ENCODE data around the gene LPCAT1.
"Not testable (repeated sequence)": the region's sequence is repeated elsewhere in the genome, so short reads cannot be mapped to it uniquely, and the experiment has no call there.

Gene LPCAT1

DNA sequence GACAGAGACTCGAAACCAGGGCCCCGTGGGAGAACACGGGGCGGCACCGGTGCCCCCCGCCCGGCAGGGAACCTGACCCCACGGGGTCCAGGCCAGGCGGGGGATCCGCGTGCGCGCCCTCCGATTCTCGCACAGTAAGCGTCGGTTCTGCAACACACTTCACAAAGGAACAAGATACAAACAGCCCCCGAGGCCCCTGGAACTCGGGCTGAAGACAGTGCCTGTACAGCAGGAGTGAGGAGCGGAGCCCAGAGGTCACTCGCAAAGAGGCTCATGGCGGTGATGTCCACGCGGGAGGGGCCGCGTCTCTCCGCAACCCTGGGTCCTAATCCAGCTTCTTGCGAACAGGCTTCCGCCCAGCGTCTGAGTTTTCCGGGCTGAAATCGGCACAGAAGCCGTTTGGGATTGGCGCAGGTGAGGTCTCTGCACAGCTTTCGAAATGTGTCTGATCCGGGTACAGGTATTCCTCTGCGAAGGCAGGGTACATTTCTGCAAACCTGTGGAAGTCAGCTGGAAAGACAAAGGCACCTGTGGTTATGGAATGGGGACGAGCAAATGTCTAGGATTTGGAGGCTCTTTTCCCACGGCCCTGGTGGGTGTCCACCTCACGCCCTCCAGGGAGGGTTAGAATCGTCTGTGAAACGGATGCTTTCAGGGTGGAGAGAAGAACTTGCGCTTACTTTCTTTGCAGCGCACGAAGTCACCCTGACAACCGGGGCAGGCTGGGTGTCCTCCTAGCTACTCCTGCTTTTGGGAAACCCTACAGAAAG is 60.2 kb downstream of the LPCAT1 start:
- no peak for DNase-seq

DNA sequence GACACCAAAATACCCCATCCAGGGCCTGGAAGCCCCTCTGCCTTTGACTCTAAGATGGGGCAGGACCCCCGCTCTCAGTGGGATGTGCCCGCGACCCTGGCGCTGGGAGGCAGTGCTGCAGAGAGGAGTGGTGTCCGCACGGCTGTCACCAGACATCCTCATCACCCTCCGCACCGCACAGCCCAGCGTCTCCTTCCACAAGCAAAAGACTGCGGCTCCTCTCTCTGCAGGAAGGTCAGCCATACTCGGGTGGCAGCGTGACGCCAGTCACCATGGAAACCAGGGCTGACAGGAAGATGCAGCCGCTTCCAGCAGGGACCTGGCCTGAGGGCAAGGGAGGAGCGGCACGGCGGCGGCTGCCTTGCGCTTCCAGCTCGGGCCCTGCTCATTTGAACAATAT is 61.4 kb downstream of the LPCAT1 start:
- no peak for DNase-seq

DNA sequence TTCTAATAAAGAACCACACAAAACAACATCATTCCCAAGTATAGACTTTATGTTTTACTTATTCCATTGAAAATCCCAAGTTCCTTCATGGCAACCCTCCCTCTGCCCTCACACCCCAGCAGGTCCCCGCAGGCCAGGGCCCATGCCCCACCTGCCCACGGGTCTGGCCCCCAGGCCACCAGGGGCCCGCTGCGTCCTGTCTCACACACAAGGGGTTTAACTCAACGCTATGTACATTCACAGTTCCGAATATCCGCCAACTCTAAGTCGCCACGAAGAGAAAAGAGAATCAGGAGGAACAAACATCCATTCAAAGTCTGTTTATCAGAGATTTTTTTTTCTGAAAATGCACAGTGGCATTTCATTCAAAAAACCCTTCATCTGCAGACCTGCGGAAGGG is 62.4 kb downstream of the LPCAT1 start:
- no peak for DNase-seq

DNA sequence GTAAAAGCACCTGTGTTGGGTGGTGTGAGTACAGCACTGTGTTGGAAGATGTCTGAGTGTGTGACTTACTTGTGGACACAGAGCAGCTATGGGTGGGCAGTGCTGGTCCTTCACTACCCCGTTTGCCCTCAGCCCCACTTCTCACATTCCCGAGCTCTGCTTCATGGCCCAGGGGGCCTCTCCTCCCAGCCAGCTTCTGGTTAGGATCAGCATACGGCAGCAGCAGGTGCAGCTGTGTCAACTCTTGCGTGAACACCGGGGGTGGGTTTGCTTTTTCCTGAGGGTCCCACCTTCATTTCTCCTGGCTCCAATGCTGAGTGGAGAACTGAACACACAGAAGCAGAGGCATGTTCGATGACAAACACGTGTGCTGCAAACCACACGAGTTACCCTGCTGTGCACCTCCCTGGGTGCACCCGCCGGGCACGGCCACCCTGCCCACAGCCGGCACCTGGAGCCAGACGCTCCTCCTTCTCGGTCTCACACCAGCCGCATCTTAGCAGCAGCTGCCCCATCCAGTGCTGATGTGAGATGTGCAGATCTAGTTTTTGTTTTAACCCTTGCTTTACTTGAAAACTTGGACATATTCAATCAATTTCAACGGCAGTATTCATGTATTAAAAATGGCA is 63.6 kb downstream of the LPCAT1 start:
- DNase-seq, result no peak

DNA sequence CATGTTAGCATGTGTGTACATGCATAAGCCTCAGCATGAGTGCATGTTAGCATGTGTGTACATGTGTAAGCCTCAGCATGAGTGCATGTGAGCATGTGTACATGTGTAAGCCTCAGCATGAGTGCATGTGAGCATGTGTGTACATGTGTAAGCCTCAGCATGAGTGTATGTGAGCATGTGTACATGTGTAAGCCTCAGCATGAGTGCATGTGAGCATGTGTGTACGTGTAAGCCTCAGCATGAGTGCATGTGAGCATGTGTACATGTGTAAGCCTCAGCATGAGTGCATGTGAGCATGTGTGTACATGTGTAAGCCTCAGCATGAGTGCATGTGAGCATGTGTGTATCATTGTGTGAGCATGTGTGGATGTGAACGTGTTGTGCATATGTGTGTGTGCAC is 64.3 kb downstream of the LPCAT1 start:
- DNase-seq, result not testable (repeated sequence)

DNA sequence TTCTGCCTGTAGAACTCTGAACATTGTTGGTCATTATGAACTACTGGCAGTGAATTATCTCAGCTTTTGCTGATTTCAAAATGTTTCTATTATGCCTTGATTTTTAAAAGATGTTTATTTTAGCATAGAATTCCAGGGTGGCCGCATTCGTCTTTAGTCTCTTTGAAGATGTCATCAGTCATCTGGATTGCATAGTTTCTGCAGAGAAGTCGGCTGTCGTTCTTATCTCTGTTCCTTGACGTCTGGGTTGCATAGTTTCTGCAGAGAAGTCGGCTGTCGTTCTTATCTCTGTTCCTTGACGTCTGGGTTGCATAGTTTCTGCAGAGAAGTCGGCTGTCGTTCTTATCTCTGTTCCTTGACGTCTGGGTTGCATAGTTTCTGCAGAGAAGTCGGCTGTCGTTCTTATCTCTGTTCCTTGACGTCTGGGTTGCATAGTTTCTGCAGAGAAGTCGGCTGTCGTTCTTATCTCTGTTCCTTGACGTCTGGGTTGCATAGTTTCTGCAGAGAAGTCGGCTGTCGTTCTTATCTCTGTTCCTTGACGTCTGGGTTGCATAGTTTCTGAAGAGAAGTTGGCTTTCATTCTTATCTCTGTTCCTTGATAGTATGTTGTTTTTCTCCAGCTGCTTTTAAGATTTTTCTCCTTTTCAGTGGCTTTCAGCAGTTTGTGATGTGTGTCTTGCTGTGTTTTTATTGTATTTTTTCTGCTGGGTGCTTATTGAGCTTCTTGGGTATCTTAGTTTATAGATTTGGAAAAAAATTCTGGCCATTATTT is 67.5 kb downstream of the LPCAT1 start:
- DNase-seq, result not testable (repeated sequence)

DNA sequence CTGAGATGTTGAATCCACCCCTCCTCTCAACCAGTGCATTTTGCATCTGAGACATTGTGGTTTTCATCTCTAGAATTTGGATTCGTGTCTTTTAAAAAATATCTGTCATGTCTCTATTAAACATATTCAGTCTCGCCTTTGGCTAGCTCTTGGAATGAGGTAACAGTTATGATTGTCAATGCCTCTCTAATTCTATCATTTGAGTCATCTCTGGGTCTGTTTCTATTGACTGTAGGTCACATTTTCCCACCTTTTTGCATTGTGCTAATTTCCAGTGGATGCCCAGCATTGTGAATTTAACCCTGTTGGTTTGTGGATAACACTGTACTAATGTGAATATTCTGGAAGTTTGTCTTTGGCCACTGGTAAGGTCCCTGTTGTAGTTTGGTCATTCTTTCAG is 70.1 kb downstream of the LPCAT1 start:
- no peak for DNase-seq

DNA sequence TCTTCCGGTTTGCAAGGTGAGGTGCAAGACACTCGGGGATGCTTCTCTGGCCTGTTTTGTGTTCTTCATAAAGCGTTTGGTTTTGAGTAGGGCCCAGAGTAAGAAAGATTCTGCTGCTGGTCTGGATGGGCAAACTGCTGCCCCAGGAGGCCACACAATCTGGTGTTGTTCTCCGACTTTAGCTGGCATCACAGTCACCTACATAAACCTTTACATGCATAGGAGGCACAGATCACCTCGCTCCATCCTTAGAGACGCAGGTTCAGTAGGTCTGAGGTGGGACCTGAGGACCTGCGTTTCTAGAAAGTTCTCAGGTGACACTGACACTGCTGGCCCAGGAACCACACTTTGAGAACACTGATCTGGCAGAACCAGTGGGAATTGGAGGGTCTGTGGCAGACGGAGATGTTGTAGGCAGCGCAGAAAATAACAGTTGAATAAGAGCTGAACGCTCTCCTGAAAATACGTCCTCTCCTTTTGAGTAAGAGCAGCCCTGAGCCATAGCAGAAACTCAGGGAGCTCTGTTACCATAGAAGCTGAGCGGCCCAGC is 74.6 kb downstream of the LPCAT1 start:
- DNase-seq, result no peak

DNA sequence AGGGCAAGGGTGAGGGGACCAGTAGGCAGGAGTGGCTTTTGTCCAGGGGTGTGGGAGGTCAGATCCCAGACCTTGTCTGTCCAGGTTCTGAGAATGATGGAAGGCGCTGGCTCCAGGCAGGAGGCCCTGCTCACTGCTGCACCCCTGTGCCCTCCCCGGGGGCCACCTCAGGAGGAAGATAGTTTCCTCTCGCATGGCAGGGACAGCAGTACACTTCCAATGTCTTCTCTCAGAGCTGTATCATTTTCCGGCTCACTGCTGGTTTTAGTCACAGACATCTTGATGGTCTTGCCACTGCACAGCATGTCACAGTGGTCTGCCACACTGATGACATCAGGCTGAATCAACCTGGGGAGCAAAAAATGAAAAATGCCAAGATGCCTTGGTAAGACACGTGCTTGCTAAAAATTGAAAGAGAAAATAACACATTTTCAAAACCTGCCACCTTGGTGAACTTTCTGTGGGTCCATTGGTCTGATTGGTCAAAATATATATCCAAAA is 75.2 kb downstream of the LPCAT1 start:
- no peak for DNase-seq

DNA sequence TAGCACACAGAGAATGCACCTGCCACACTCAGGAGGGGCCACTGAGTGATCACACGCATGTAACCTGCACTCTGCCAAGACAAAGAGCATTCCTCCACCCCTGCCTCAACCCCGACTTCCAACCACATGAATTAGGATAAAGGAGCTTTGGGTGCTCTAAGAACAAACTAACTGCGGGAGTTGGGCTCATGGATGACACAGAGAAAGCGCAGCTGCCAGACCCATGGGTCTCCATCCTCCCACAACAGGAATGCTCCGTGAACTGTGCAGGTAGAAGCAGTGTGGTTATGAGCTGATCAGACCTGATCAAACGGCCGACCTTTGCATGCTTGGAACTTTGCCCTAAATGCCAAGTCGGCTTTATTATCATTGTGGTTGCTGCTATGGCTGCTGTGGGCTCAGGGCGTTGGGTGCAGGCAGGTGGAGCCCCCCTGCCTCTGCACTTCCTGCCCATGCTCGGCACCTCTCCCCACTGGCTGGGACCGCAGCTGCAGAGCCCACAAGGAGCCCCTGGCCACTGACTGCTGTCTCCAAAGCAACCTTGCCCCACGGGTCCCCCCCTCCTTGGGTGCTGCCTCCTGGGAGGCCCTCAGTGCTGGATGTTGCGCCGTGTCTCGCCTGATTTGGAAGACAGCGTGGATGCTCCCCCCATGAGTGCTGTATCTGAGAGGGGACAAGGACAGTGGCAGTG is 75.9 kb downstream of the LPCAT1 start:
- DNase-seq, result no peak

DNA sequence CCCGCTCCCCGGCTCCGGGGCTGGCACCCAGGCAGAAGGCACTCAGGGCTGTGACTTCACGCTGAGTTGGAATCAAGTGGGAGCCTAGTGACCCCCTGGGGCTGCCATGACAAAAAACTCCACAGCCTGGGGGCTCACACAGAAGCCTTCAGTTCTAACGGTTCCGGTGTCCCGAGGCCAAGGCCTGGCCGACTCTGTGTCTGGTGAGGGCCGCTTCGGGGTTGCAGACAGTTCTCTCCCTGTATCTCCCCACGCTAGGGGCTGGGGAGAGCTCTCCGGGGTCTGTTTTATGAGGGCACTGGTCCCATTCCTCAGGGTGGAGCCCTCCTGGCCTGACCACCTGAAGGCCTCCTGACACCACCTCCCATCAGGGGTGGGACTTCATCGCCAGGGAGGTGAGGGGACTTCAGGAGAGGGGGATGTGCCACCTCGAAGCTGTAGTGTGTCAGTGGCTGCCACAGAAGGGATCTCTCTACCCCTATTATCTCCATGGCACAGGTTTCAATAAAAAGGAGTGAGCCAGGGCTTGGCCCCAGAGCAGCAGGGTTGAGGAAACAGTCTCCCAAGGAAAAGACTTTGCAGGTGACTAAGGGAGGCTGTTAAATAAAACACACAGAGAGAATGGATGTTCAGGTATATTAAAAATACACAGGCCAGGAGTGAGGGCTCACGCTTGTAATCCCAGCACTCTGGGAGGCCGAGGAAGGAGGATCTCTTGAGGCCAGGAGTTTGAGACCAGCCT is 77.0 kb downstream of the LPCAT1 start:
- no peak for DNase-seq

DNA sequence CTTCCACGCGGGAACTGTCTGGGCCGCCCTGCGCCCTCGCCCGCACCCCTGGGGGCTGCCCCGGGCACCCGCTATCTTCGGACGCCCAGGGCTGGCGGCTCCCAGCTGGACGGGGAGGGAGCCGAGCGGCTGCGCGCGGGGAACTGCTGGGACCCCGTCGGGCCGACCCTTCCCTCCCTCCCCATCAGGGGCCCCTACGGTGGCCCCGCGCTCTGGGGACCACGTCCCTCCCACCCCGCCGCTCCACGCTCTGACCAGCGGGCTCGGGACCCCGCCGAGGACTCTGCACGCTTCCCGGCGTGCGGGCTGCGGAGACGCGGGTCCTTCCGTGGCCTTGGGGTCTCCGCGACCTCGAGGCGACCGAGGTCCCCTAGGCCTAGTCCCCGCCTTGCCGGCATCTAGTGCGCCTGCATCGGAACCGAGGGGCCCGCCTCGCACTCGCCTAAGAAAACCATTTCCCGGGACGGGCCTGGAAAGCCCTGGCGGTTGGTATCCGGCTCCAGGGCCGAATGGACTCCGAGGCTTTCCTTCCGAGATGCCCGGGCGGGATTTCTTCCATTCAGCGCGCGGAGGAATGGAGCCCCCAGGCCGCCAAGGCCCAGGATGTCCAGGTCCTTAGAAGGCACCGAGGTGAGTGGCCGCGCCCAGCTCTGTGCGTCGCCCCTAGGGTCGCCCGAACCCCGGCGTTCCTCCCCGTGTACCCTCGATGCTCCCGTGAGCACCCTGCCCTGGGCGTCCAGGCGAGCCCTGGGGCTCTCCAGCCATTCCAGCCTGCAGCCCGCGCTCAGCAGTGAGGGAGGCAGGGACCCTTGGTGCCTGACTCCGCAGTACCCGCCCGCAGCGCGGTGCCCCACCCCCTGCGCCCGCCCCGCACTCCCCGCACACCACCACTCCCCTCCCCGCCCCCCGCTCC is 77.8 kb downstream of the LPCAT1 start:
- DNase-seq, result no peak

DNA sequence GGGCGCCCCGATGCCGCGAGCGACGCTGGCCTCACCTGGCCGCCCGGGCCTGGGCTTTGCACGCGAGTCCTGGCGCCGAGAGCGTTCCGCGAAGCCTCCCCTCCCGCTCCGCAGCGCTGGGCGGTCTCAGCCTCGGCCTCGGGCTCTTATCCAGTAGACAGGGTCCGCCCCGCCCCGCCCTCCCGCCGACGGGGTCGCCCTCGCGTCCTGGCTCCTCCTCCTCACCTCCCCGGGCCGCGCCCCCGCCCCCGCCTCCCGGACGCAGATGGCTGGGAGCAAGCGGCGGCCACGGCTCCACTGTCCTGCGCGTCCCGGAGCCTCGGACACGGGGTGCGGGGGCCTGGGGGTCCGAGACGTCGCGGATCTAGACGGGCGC is 78.5 kb downstream of the LPCAT1 start, which contains the start of gene SLC6A3:
SLC6A3 (minus strand) TSS at position 128 of the 376 bp plus-strand sequence. CDS start 2,243 bp downstream, outside the sequence.
- DNase-seq, result no peak

DNA sequence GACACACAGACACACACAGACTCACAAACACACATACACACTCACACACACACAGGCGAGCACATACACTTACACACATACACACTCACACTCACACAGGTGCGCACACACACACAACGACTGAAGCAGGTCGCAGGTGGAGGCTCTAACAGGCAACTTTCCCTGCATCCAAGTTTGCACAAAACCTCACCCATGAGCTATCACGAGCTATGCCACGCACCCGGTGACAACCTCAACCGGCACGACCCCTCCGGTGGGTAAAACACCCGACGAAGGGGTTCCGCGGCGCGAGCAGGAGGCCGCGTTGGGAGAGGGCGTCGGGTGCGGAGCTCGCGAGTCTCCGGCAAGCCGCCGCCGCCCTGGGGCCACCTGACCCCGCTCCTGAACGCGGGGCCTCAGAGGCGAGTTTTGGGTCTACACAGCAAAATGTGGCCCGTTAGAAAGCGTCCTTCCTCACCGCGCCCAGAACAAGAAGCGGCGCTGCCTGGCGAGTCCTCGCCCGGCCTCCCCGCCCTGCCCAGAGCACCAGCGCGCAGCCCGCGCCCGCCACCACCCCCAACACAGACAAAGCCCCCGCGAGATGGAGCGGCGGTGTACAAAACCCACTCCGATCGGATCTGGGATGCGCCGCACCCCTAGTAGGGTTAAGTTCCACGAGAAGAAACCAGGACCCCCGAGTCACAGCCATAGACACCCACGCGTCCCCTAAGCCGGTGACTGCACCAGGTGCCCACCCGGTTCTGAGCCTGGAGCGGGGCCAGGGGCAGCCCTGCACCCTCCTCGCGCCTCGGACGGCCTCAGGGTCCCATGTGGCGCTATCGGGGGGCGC is 79.2 kb downstream of the LPCAT1 start:
- no peak for DNase-seq

DNA sequence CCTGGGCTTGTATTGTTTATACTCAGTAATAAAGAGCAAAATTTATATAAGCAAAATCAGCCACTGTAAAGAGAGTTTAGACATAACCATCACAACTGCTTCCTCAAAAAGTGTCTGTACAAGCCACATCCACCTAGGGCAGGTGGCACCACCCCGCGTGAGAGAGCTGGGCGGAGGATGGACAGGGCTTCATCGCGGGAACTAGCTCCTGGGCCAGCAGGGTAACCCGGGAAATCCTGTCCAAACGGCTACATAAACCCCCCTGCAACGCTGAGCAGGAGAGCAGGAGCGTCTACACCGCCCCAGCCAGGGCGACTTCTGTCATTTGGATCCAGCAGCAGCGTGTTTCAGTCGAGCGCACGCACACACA is 79.8 kb downstream of the LPCAT1 start:
- no peak for DNase-seq

DNA sequence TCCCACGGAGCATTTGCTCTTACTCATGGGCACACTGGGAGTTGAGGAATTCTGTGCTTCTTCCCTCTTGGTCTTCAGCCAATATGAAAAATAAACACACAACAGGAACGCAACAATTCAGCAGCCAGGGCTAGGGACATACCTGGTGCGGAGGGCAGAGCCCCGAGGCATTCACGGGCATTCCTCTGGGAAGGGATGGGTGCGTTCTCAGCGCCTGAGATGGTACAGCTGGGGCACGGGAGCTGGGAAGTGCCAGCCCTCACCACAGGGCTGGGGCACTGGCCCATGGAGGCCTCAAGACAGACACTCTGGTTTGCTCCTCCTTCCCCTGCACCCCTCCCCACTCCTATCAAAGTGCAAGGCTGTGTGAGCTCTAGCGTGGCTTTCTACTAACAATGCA is 80.6 kb downstream of the LPCAT1 start:
- no peak for DNase-seq

DNA sequence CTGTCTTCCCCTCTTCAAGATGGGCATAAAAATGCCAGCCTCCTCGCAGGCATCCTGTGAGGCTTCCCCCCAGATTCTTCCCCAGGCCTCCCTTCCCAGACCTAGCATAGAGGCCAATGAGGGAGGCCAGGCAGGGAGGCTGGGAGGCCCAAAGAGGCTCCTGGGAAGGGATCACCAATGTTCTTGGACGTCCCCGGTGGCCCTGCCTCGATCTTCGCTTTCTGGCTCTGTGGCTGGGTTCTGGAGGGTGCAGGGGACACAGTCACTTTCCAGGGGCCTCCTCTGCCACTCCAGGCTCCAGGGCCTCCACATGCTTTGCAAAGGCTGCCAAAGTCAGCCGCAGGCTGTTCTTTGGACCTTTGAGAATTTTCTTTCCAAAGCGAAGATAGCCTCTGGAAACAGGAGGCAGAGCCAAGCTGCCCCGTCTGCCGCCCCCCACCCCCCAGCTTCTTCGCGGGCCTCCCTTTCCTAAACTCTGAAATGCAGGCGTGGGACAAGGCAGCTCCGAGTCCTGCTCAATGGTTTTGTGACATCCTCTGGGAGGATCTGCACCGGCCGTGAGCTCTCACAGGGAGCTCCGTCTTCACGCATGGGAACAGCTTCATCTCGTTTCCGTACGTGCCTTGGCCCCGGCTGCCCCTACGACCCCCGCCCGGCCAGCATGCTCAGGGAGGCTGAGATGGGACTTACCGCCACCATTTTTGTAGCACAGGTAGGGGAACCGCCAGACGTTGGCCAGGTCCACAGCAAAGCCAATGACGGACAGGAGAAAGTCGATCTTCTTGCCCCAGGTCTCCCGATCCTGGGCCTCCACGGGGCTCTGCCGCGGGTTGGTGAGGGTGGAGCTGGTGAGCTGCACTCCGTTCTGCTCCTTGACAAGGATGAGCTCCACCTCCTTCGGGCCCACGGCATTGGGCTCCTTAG is 81.3 kb downstream of the LPCAT1 start:
- DNase-seq, result no peak

DNA sequence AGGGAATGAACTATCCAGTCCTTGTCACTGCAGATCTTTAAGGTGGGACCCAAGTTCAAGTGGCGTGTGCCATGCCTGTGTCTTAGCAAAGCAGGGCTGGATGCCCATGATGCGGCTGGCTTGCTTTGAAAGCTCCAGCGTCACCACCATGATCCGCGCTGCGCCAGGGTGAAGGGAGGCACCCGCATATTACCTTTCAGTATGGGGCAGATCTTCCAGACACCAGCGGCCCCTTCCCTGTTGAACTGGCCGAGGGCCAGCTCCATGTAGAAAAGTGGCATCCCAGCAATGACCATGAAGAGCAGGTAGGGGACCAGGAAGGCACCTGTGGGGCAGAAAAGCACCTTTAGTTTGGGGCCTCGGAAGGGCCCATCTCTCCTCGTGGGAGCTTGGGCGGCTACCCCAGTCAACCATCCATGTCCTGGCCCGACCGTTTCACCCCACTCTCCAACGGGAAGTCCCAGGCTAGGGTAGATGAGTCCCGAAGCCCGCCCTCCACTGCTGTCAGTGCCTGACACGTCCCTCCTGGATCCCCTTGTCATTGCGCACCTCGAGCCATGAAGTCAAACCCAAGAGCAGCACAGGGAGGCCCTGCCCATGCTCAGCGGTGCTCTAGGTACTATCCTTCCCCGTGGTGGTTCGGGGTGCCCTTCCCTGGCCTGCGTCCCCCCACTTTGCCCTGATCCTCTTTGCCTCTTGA is 82.4 kb downstream of the LPCAT1 start:
- DNase-seq, result no peak

Data from NCI-H1048 (cell line).